Measurements from ENCODE around the gene FANK1.
"Not testable (repeated sequence)": the region's sequence is repeated elsewhere in the genome, so short reads cannot be mapped to it uniquely, and the experiment has no call there.

- TF ChIP-seq, protein P1, sequence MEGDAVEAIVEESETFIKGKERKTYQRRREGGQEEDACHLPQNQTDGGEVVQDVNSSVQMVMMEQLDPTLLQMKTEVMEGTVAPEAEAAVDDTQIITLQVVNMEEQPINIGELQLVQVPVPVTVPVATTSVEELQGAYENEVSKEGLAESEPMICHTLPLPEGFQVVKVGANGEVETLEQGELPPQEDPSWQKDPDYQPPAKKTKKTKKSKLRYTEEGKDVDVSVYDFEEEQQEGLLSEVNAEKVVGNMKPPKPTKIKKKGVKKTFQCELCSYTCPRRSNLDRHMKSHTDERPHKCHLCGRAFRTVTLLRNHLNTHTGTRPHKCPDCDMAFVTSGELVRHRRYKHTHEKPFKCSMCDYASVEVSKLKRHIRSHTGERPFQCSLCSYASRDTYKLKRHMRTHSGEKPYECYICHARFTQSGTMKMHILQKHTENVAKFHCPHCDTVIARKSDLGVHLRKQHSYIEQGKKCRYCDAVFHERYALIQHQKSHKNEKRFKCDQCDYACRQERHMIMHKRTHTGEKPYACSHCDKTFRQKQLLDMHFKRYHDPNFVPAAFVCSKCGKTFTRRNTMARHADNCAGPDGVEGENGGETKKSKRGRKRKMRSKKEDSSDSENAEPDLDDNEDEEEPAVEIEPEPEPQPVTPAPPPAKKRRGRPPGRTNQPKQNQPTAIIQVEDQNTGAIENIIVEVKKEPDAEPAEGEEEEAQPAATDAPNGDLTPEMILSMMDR (IDR thresholded peaks at IDR 0.05): not testable (repeated sequence)
- TF ChIP-seq POLR2A (IDR thresholded peaks at IDR 0.05): not testable (repeated sequence)
These were observed 953 bp downstream of the FANK1 start for GRCh38 chr10:125897317-125897716.
